OCI-LY7 (cell line): ENCODE data around the gene CCDC9B.

Source experiments
- EZH2phosphoT487 ChIP-seq: fragments of 200-600 bp; sonication (generic); IDR thresholded peaks from 2 replicates; pipeline ENCODE4 v1.6.1; 2018; ENCODE audit warnings: low read depth, borderline replicate concordance, mild to moderate bottlenecking, mixed run types, antibody characterized with exemption, low read length, moderate library complexity, mixed read lengths
- TF ChIP-seq, protein P1 (sequence below): fragments of 200-600 bp; sonication (generic); conservative IDR thresholded peaks from 2 replicates; pipeline ENCODE4 v1.5.1; 2014; ENCODE audit warnings: mild to moderate bottlenecking, antibody characterized with exemption, low read length, moderate library complexity, mixed read lengths

DNA sequence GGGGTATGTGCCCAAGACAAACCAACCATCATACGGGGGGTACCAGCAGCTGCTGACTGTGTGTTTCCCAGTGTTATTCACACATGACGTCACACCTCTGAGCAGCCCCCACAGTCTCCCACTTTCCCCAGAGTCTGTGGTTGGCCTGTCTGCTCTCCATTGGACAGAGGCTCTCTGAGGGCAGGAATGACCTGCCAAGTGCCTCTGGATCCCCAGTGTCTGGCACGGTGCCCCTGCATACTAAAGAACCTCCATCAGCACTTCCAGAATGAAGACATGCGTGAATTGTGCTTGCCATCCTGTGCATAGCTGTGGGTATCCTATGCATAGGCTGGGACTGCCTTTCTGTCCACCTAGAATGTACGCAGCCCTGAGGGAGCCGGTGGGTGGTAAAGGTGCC lies 3.5 kb upstream of the CCDC9B start:
- TF ChIP-seq, protein P1, sequence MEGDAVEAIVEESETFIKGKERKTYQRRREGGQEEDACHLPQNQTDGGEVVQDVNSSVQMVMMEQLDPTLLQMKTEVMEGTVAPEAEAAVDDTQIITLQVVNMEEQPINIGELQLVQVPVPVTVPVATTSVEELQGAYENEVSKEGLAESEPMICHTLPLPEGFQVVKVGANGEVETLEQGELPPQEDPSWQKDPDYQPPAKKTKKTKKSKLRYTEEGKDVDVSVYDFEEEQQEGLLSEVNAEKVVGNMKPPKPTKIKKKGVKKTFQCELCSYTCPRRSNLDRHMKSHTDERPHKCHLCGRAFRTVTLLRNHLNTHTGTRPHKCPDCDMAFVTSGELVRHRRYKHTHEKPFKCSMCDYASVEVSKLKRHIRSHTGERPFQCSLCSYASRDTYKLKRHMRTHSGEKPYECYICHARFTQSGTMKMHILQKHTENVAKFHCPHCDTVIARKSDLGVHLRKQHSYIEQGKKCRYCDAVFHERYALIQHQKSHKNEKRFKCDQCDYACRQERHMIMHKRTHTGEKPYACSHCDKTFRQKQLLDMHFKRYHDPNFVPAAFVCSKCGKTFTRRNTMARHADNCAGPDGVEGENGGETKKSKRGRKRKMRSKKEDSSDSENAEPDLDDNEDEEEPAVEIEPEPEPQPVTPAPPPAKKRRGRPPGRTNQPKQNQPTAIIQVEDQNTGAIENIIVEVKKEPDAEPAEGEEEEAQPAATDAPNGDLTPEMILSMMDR, result no peak
- no peak for TF ChIP-seq EZH2phosphoT487
